PC-3 (cell line): ENCODE data around the gene SLC6A7. TPM values are rescaled to one million over a fixed set of nuclear protein-coding genes. Genes with fewer than 3 reads are reported as not detected.
A peak's percentile ranks its signal among the peaks of the same experiment; 100 is the strongest.

Experiments used
- ATAC-seq: fragments of 200-7000 bp; cut with Tn5 transposase; 2 replicates; pipeline ENCODE4 v1.9.1; 2020; ENCODE audit warnings: mild to moderate bottlenecking, moderate library complexity
- BruUV-seq: library from RNA; stranded (reverse); fragments of 400-500 nt; replicated peaks from 2 replicates; lab custom pipeline; 2021; lab: Mats Ljungman, UMichigan
- CTCF ChIA-PET: fragments of 300-600 bp; sonication (Branson Sonifier 250); formaldehyde crosslinking; loops from one replicate; lab custom pipeline; 2022; ENCODE audit warnings: antibody characterized with exemption; lab: Charles Lee
- POLR2A ChIA-PET: fragments of 300-600 bp; sonication (Branson Sonifier 250); formaldehyde crosslinking; loops from one replicate; lab custom pipeline; 2022; ENCODE audit warnings: antibody characterized with exemption; ENCODE audit not compliant: unreplicated experiment; lab: Charles Lee
- DNase-seq: peaks from one replicate; pipeline ENCODE4 v3.0.0-alpha.2; 2015
- H2AFZ ChIP-seq: fragments of 300-600 bp; sonication (generic); 2 replicates; pipeline ENCODE4 v1.6.0; 2016; ENCODE audit warnings: antibody characterized with exemption, low read length
- H3F3A ChIP-seq: fragments of 300-600 bp; sonication (generic); one replicate; pipeline ENCODE4 v1.6.0; 2017; ENCODE audit warnings: antibody characterized with exemption, low read length, control low read depth, mild to moderate bottlenecking; ENCODE audit not compliant: unreplicated experiment
- H3K27ac ChIP-seq: fragments of 300-600 bp; sonication (generic); 2 replicates; pipeline ENCODE4 v1.5.1; 2016; ENCODE audit warnings: mild to moderate bottlenecking, low read length
- H3K27me3 ChIP-seq: fragments of 300-600 bp; sonication (generic); 2 replicates; pipeline ENCODE4 v1.6.1; 2016; ENCODE audit warnings: low read length, mixed read lengths
- H3K36me3 ChIP-seq: fragments of 300-600 bp; sonication (generic); 2 replicates; pipeline ENCODE4 v1.6.1; 2016; ENCODE audit warnings: low read depth, mixed run types, low read length, mixed read lengths
- H3K4me1 ChIP-seq: fragments of 300-600 bp; sonication (generic); 2 replicates; pipeline ENCODE4 v1.5.1; 2016; ENCODE audit warnings: low read length; ENCODE audit not compliant: insufficient read depth
- H3K4me2 ChIP-seq: fragments of 300-600 bp; sonication (generic); 2 replicates; pipeline ENCODE4 v1.6.0; 2016; ENCODE audit warnings: low read length
- H3K4me3 ChIP-seq: fragments of 300-600 bp; sonication (generic); 2 replicates; pipeline ENCODE4 v1.5.1; 2016; ENCODE audit warnings: mild to moderate bottlenecking, low read length, mixed read lengths
- H3K79me2 ChIP-seq: fragments of 300-600 bp; sonication (generic); 2 replicates; pipeline ENCODE4 v1.6.1; 2017; ENCODE audit warnings: low read length, mixed read lengths
- H3K9ac ChIP-seq: fragments of 300-600 bp; sonication (generic); 2 replicates; pipeline ENCODE4 v1.6.0; 2016; ENCODE audit warnings: mild to moderate bottlenecking, low read length
- H3K9me2 ChIP-seq: fragments of 300-600 bp; sonication (generic); replicated peaks from 2 replicates; pipeline ENCODE4 v1.6.1; 2016; ENCODE audit warnings: mixed run types, low read length, mixed read lengths
- H3K9me3 ChIP-seq: fragments of 300-600 bp; sonication (generic); 2 replicates; pipeline ENCODE4 v1.6.1; 2016; ENCODE audit warnings: low read length, mixed read lengths
- H4K20me1 ChIP-seq: fragments of 300-600 bp; sonication (generic); 2 replicates; pipeline ENCODE4 v1.6.1; 2016; ENCODE audit warnings: low read length, mixed read lengths
- EZH2 ChIP-seq: fragments of 300-600 bp; sonication (generic); IDR thresholded peaks from one replicate; pipeline ENCODE4 v1.6.1; 2017; ENCODE audit warnings: antibody characterized with exemption, mild to moderate bottlenecking, low read length; ENCODE audit not compliant: unreplicated experiment
- EZH2phosphoT487 ChIP-seq: fragments of 300-600 bp; sonication (generic); IDR thresholded peaks from 2 replicates; pipeline ENCODE4 v1.6.1; 2018; ENCODE audit warnings: mild to moderate bottlenecking, antibody characterized with exemption, low read length, borderline replicate concordance
- intact Hi-C: fragments of 100-400 bp; cut with micrococcal nuclease; formaldehyde crosslinking; loops from 2 replicates; pipeline ENCODE4 v1.9.0; 2023
- total RNA-seq: library from RNA; depleted of rRNA; stranded (reverse); fragments of >200 nt; gene quantifications from 2 replicates; pipeline ENCODE4 v1.2.3, GENCODE V29; 2014
- TF ChIP-seq, protein P1 (sequence below): fragments of 300-600 bp; sonication (generic); conservative IDR thresholded peaks from 2 replicates; pipeline ENCODE4 v1.5.1; 2017; ENCODE audit warnings: antibody characterized with exemption, low read depth, mild to moderate bottlenecking, low read length

Gene SLC6A7
- total RNA-seq, 1 experiment from 2014 or later = 0.29 TPM

DNA sequence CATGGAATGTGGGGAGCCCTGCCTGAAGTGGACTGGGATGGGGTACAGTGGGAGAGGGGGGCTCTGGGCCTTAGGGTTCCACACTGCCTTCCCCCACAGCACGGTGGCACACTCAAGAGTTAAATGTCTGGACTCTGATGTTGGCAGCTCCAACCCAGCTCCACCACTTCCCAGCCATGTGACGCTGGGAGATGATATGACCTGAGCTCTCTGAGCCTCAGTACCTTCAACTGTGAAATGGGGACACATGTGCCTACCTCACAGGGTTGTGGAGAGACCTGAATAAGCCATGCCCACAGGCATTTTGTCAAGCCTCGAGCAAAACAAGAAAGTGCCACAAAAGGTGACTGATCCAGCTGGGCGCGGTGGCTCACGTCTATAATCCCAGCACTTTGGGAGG is 30.8 kb upstream of the SLC6A7 start:
- Histone ChIP-seq H3K27me3 (no peaks in the 10 kb centered on the region), H3F3A (no peaks in the 10 kb centered on the region), H3K27ac (no peak overlapping the region), H3K4me2 (no peak overlapping the region), H3K4me1 (peaks cover 5% of the 10 kb centered on the region; the same call in 1 of the 2 replicates), H3K9me3 (no peaks in the 10 kb centered on the region), H3K9ac (no peak overlapping the region), H3K4me3 (no peak overlapping the region), H3K9me2 (no peaks in the 10 kb centered on the region), H2AFZ (no peak overlapping the region), H3K79me2 (no peaks in the 10 kb centered on the region), H4K20me1 (no peaks in the 10 kb centered on the region), H3K36me3 (no peaks in the 10 kb centered on the region)
- POLR2A ChIA-PET = no interaction called here
- DNase-seq (no peak), ATAC-seq (no peak)
- intact Hi-C loops = no loop called here
- TF ChIP-seq EZH2 (no peak), EZH2phosphoT487 (no peak)
- TF ChIP-seq, protein P1, sequence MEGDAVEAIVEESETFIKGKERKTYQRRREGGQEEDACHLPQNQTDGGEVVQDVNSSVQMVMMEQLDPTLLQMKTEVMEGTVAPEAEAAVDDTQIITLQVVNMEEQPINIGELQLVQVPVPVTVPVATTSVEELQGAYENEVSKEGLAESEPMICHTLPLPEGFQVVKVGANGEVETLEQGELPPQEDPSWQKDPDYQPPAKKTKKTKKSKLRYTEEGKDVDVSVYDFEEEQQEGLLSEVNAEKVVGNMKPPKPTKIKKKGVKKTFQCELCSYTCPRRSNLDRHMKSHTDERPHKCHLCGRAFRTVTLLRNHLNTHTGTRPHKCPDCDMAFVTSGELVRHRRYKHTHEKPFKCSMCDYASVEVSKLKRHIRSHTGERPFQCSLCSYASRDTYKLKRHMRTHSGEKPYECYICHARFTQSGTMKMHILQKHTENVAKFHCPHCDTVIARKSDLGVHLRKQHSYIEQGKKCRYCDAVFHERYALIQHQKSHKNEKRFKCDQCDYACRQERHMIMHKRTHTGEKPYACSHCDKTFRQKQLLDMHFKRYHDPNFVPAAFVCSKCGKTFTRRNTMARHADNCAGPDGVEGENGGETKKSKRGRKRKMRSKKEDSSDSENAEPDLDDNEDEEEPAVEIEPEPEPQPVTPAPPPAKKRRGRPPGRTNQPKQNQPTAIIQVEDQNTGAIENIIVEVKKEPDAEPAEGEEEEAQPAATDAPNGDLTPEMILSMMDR = no peak
- CTCF ChIA-PET = interaction anchor here (0.6 to 0.7 kb wide), 2 partner anchors 51 to 642 kb away, joined by 3 to 7 read pairs; no protein-coding TSS in a partner anchor
- BruUV-seq = no TSS peak

DNA sequence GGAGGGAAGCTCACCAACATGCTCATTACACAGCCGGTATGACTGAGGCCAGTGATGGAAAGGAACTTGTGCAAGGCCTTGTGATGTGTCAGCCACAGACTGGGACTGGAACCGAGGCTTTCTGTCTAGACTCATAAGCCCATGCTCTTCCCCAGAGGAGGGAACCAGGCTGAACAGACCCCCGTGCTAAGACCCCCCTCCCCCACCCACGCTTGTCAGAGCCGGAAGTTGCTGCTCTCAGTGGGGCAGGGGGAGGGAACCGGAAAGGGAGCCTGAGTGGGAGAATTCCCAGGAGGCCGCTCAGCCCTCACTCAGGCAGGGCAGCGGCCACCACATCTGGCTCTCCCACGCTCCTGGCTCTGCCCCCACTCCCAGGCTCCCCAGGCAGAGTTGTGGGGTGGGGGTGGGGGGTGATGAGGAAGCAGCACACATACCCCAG is 30.1 kb upstream of the SLC6A7 start:
- Histone ChIP-seq H3K9me3 (no peaks in the 10 kb centered on the region), H3K27ac (no peak overlapping the region), H3K4me2 (no peak overlapping the region), H3K36me3 (no peaks in the 10 kb centered on the region), H2AFZ (no peak overlapping the region), H3K79me2 (no peaks in the 10 kb centered on the region), H4K20me1 (no peaks in the 10 kb centered on the region), H3K9me2 (no peaks in the 10 kb centered on the region), H3K9ac (no peak overlapping the region), H3F3A (no peaks in the 10 kb centered on the region), H3K4me1 (peaks cover 5% of the 10 kb centered on the region; the same call in 1 of the 2 replicates), H3K4me3 (no peak overlapping the region), H3K27me3 (no peaks in the 10 kb centered on the region)
- no TSS peak for BruUV-seq
- ChIA-PET POLR2A (no interaction called here), CTCF (interaction anchor here (0.7 kb wide), 1 partner anchor 51 kb away, joined by 7 read pairs; no protein-coding TSS in a partner anchor)
- TF ChIP-seq, protein P1 = no peak
- no peak for DNase-seq
- intact Hi-C loops = no loop called here
- no peak for ATAC-seq

DNA sequence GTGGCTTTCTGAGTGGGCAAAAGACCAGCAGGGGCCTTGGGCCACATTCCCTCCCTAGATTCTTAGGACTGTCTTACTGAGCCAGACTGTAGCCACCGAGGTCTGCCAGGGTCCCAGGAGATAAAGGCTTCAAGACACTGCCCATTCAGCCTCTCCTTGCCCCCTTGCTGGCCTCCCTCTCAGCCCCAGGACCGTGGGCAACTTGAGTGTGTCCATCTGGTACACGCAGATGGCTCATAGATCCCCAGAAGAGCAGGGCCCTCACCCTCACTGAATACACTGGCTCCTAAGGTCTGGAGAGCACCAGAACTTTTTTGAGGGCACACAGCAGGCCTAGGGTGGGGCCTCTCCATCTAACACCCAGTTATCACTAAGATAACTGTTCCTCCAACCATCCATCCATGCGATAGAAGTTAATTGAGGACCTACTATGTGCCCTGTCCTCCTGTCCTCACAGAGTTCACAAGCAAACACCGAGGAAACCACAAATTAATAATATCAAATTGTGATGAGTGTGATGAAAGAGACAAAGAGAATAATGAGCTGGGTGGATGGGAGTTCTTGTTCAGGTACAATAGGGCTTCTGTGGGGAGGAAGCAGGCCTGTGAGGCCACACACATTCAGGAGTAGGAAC is 29.3 kb upstream of the SLC6A7 start:
- Histone ChIP-seq H3K36me3 (no peaks in the 10 kb centered on the region), H3K9me2 (no peaks in the 10 kb centered on the region), H3K9ac (no peak overlapping the region), H3F3A (no peaks in the 10 kb centered on the region), H3K79me2 (no peaks in the 10 kb centered on the region), H4K20me1 (no peaks in the 10 kb centered on the region), H3K9me3 (no peaks in the 10 kb centered on the region), H3K4me2 (no peak overlapping the region), H3K27me3 (no peaks in the 10 kb centered on the region), H3K4me1 (peaks cover 5% of the 10 kb centered on the region; the same call in 1 of the 2 replicates), H3K27ac (no peak overlapping the region), H3K4me3 (no peak overlapping the region), H2AFZ (peak overlapping the region; percentile 84; the same call in 1 of the 2 replicates)
- POLR2A ChIA-PET = no interaction called here
- no TSS peak for BruUV-seq
- no peak for DNase-seq
- intact Hi-C loops = loop anchor here (1.0 kb wide), 2 partner anchors 58 to 190 kb away; no protein-coding TSS in a partner anchor
- ATAC-seq = no peak
- CTCF ChIA-PET = no interaction called here
- TF ChIP-seq, protein P1 = no peak
- TF ChIP-seq EZH2 (no peak), EZH2phosphoT487 (no peak)
